Mammary epithelial cell (primary cell): Measurements from ENCODE around the gene AMPD3.

ENCODE experiments used
- EZH2 ChIP-seq: IDR thresholded peaks from 2 replicates; pipeline ENCODE4 v1.6.1; 2012; ENCODE audit warnings: low read length, inconsistent platforms, borderline replicate concordance
- TF ChIP-seq, protein P1 (sequence below), 2 donors: IDR thresholded peaks in 1 of 2; conservative IDR thresholded peaks in 1 of 2; 2 replicates each; pipeline ENCODE4 v1.5.1; 2011 to 2012; ENCODE audit warnings: inconsistent platforms in 2 of 2, low read length in 2 of 2, mild to moderate bottlenecking in 2 of 2, control low read depth in 1 of 2, low read depth in 1 of 2; ENCODE audit not compliant: insufficient read depth in 1 of 2; ENCODE audit errors: extremely low read depth in 1 of 2

DNA sequence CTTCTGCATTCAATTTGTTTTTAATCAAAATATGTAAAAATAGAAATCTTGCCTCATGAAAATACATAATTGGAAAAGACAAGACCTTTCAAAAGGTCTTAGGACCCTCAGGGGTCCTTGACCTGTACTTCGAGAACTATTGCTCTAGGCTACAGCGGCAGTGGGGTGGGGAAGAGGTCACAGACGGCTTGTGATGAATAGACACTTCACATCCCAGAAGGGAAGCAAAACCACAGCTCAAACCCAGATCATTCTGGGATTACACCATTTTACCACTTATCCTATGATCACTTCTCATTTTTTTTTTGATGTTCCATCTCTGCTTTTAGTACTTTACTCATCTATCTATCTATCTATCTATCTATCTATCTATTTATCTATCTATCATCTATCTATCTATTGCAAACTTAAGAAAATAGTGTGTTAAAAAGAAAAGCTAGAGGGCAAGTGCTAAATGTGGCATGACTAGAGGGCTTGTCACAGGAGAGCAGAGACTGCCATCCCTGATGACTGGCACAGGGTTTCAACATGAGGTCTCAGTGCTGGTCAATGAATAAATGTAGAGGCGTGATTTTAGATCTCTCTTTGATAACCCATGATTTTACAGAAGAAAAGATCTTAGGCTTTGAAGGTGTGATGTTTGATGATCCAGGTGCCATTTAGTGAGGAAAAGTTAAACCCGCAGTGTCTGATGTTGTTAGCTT lies 48.9 kb downstream of the AMPD3 start:
- no peak for TF ChIP-seq EZH2
- TF ChIP-seq, protein P1, sequence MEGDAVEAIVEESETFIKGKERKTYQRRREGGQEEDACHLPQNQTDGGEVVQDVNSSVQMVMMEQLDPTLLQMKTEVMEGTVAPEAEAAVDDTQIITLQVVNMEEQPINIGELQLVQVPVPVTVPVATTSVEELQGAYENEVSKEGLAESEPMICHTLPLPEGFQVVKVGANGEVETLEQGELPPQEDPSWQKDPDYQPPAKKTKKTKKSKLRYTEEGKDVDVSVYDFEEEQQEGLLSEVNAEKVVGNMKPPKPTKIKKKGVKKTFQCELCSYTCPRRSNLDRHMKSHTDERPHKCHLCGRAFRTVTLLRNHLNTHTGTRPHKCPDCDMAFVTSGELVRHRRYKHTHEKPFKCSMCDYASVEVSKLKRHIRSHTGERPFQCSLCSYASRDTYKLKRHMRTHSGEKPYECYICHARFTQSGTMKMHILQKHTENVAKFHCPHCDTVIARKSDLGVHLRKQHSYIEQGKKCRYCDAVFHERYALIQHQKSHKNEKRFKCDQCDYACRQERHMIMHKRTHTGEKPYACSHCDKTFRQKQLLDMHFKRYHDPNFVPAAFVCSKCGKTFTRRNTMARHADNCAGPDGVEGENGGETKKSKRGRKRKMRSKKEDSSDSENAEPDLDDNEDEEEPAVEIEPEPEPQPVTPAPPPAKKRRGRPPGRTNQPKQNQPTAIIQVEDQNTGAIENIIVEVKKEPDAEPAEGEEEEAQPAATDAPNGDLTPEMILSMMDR (conservative IDR thresholded peaks at IDR 0.05 in 1 of 2, IDR thresholded peaks at IDR 0.05 in 1 of 2; ENCODE audit: extremely low read depth in 1 of 2, insufficient read depth in 1 of 2, low read depth in 1 of 2, low read length in 2 of 2): no peak
